GM12878 (cell line): ENCODE results near the gene ANTXR1. TPM values are rescaled to one million over a fixed set of nuclear protein-coding genes. Genes with fewer than 3 reads are reported as not detected.

Source experiments
- ATAC-seq: fragments of 200-7000 bp; cut with Tn5 transposase; 3 replicates; pipeline ENCODE4 v1.9.1; 2020; ENCODE audit warnings: mild to moderate bottlenecking, moderate library complexity
- BruUV-seq: library from RNA; stranded (reverse); fragments of 400-500 nt; replicated peaks from 2 replicates; lab custom pipeline; 2021; lab: Mats Ljungman, UMichigan
- CTCF ChIA-PET: fragments of 300-600 bp; sonication (Branson Sonifier 250); formaldehyde crosslinking; extraction: SDS; loops from one replicate; lab custom pipeline; 2021; ENCODE audit warnings: inconsistent platforms; lab: Yijun Ruan, JAX
- POLR2A ChIA-PET: fragments of 350-600 bp; formaldehyde crosslinking; extraction: SDS; loops from one replicate; lab custom pipeline; 2021; ENCODE audit warnings: inconsistent platforms; lab: Charles Lee
- RAD21 ChIA-PET: fragments of 300-600 bp; sonication (Branson Sonifier 250); formaldehyde crosslinking; loops from one replicate; lab custom pipeline; 2023; ENCODE audit warnings: antibody characterized with exemption; ENCODE audit not compliant: unreplicated experiment; lab: Charles Lee
- SMC1A ChIA-PET: fragments of 300-600 bp; sonication (Branson Sonifier 250); formaldehyde crosslinking; loops from one replicate; lab custom pipeline; 2023; ENCODE audit not compliant: unreplicated experiment, uncharacterized antibody; lab: Charles Lee
- DNase-seq: peaks from one replicate; pipeline ENCODE4 v3.0.0-alpha.2; 2011; ENCODE audit warnings: low read depth, low spot score
- FAIRE-seq: peaks from 3 replicates; lab custom pipeline; 2011; peaks lifted over from hg19 to GRCh38; lab: Jason Lieb, UNC
- H2AFZ ChIP-seq: 2 replicates; pipeline ENCODE4 v1.6.0; 2011; ENCODE audit warnings: low read depth, low read length, control low read depth; ENCODE audit not compliant: control insufficient read depth
- H3K27ac ChIP-seq: 2 replicates; pipeline ENCODE4 v1.5.1; 2011; ENCODE audit warnings: control low read depth; ENCODE audit not compliant: control insufficient read depth, insufficient read depth
- H3K27me3 ChIP-seq, 2 experiments: replicated peaks in 1 of 2; 2 replicates each; pipeline versions ENCODE4 v1.6.0 to v1.6.1; 2011; ENCODE audit warnings: low read length in 1 of 2; ENCODE audit not compliant: control insufficient read depth in 2 of 2, insufficient read depth in 2 of 2
- H3K36me3 ChIP-seq, 2 experiments: 2 replicates each; pipeline ENCODE4 v1.5.1; 2011; ENCODE audit warnings: low read length in 1 of 2; ENCODE audit not compliant: control insufficient read depth in 2 of 2, insufficient read depth in 2 of 2
- H3K4me1 ChIP-seq: 2 replicates; pipeline ENCODE4 v1.6.1; 2011; ENCODE audit warnings: mild to moderate bottlenecking, low read length, moderate library complexity, mixed read lengths; ENCODE audit not compliant: control insufficient read depth, insufficient read depth
- H3K4me2 ChIP-seq: 2 replicates; pipeline ENCODE4 v1.6.0; 2011; ENCODE audit warnings: control low read depth; ENCODE audit not compliant: control insufficient read depth, insufficient read depth
- H3K4me3 ChIP-seq: fragments of 200-600 bp; sonication (generic); 2 replicates; pipeline ENCODE4 v1.5.1; 2016
- H3K79me2 ChIP-seq: 2 replicates; pipeline ENCODE4 v1.6.0; 2011; ENCODE audit warnings: low read length; ENCODE audit not compliant: control insufficient read depth, insufficient read depth
- H3K9ac ChIP-seq: 2 replicates; pipeline ENCODE4 v1.8.0; 2011; ENCODE audit warnings: low read length, control low read depth, mixed read lengths; ENCODE audit not compliant: control insufficient read depth, insufficient read depth
- H3K9me3 ChIP-seq: replicated peaks from 3 replicates; pipeline ENCODE4 v1.5.1; 2011; ENCODE audit warnings: mild to moderate bottlenecking, low read length; ENCODE audit not compliant: control insufficient read depth, insufficient read depth
- H4K20me1 ChIP-seq: 2 replicates; pipeline ENCODE4 v1.6.0; 2011; ENCODE audit not compliant: control insufficient read depth, insufficient read depth
- CEBPB ChIP-seq, 2 experiments: fragments of 150-350 bp in 1 of 2; IDR thresholded peaks; 2 replicates each; pipeline ENCODE4 v1.6.1; 2012 to 2014; ENCODE audit warnings: low read depth in 2 of 2, low read length in 2 of 2, borderline replicate concordance in 1 of 2, inconsistent platforms in 1 of 2
- DPF2 ChIP-seq: fragments of 450-650 bp; IDR thresholded peaks from 2 replicates; pipeline ENCODE4 v1.6.1; 2017; ENCODE audit warnings: mild to moderate bottlenecking
- EP300 ChIP-seq, 2 experiments: fragments of 150-350 bp in 1 of 2; IDR thresholded peaks; 2 replicates each; pipeline ENCODE4 v1.6.1; 2011 to 2012; ENCODE audit warnings: low read depth in 2 of 2, low read length in 2 of 2, borderline replicate concordance in 1 of 2, improper control_type of control experiment in 1 of 2, inconsistent platforms in 1 of 2; ENCODE audit not compliant: control insufficient read depth in 1 of 2
- HCFC1 ChIP-seq: fragments of 150-350 bp; IDR thresholded peaks from 2 replicates; pipeline ENCODE4 v1.6.1; 2014; ENCODE audit warnings: low read length
- HDGF ChIP-seq: fragments of 450-650 bp; IDR thresholded peaks from 2 replicates; pipeline ENCODE4 v1.6.1; 2016; ENCODE audit warnings: antibody characterized with exemption
- MEF2A ChIP-seq: IDR thresholded peaks from 2 replicates; pipeline ENCODE4 v1.6.1; 2011; ENCODE audit warnings: low read depth, mild to moderate bottlenecking, low read length, moderate library complexity; ENCODE audit not compliant: insufficient read depth
- MEF2B ChIP-seq: fragments of 450-650 bp; IDR thresholded peaks from 2 replicates; pipeline ENCODE4 v1.6.1; 2018; ENCODE audit warnings: mild to moderate bottlenecking, moderate library complexity; ENCODE audit not compliant: partially characterized antibody, poor library complexity, severe bottlenecking
- NBN ChIP-seq: fragments of 450-650 bp; IDR thresholded peaks from 2 replicates; pipeline ENCODE4 v1.6.1; 2016
- NFXL1 ChIP-seq: fragments of 450-650 bp; IDR thresholded peaks from 2 replicates; pipeline ENCODE4 v1.6.1; 2017; ENCODE audit warnings: antibody characterized with exemption, mild to moderate bottlenecking, borderline replicate concordance
- RB1 ChIP-seq: fragments of 450-650 bp; formaldehyde crosslinking; IDR thresholded peaks from 2 replicates; pipeline ENCODE4 v1.6.1; 2017; ENCODE audit warnings: mild to moderate bottlenecking, borderline replicate concordance
- RBBP5 ChIP-seq: fragments of 200-600 bp; sonication (generic); conservative IDR thresholded peaks from 2 replicates; pipeline ENCODE4 v1.6.1; 2016
- RELA ChIP-seq: fragments of 450-650 bp; IDR thresholded peaks from 2 replicates; pipeline ENCODE4 v1.8.0; 2014; ENCODE audit warnings: borderline replicate concordance; ENCODE audit not compliant: partially characterized antibody
- RUNX3 ChIP-seq: IDR thresholded peaks from 2 replicates; pipeline ENCODE4 v1.6.1; 2012; ENCODE audit warnings: low read length, inconsistent platforms
- WGBS: methylation state at CpG from one replicate; pipeline ENCODE4 v1.1.6; 2016; ENCODE audit warnings: low lambda C conversion rate; ENCODE audit not compliant: insufficient replicate concordance, insufficient coverage; ENCODE audit errors: missing lambda C conversion rate; 5-methylcytosine and 5-hydroxymethylcytosine counted together
- in situ Hi-C: fragments of 300-500 bp; cut with MboI; formaldehyde crosslinking; loops from 9 replicates; pipeline ENCODE4 v1.14.3; 2018; ENCODE audit warnings: mixed read lengths
- intact Hi-C: fragments of 100-400 bp; cut with micrococcal nuclease; formaldehyde crosslinking; loops from one replicate; pipeline ENCODE4 v1.14.2; 2022; ENCODE audit not compliant: unreplicated experiment
- polyA plus RNA-seq, 11 experiments: library from polyadenylated mRNA; depleted of rRNA in 4 of 11; unstranded in 6 of 11; stranded (reverse) in 5 of 11; fragments of >200 nt; fragmentation: Nextera tagmentation in 4 of 11; fragmentation: Illumina TruSeq in 1 of 11; extraction: Ambion mirVana in 4 of 11; extraction: Trizol in 1 of 11; gene quantifications; 1 replicate in 1 of 11; 2 replicates in 10 of 11; pipeline versions ENCODE4 v1.2.1 to v1.2.3, GENCODE V29; 2011 to 2016; ENCODE audit warnings: inconsistent platforms in 2 of 11, missing spikeins in 2 of 11, low read depth in 1 of 11
- total RNA-seq, 4 experiments: library from RNA; depleted of rRNA in 3 of 4; stranded (reverse); fragments of >200 nt in 3 of 4; fragmentation: Illumina TruSeq in 1 of 4; extraction: Trizol in 1 of 4; gene quantifications; 2 replicates each; pipeline versions ENCODE4 v1.2.1 to v1.2.3, GENCODE V29; 2013 to 2021

ANTXR1 gene
- total and polyA plus RNA-seq, 10 of the 15 experiments (the other 5 are each of a cell fraction or from before 2014, with no cell fraction given) = 0.09 to 0.26 TPM; not detected in 8

DNA sequence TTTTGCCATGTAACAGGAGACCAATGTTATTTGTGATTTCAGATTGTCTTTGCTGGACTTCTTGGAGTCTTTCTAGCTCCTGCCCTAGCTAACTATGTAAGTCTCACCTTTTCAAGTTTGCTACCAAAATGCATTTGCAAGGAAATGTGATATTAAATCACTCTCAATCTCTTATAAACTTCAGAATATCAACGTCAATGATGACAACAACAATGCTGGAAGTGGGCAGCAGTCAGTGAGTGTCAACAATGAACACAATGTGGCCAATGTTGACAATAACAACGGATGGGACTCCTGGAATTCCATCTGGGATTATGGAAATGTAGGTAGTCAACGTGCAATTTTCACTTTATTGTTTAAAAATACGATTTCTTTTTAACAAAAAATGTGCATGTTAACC is 35.5 kb upstream of the ANTXR1 start:
- in situ Hi-C loops = no loop called here
- Histone ChIP-seq H4K20me1 (no peaks in the 10 kb centered on the region), H3K4me2 (no peak overlapping the region), H2AFZ (no peak overlapping the region), H3K4me3 (no peak overlapping the region), H3K36me3 (no peaks in the 10 kb centered on the region), H3K27me3 (peaks cover 0 to 5% of the 10 kb centered on the region in 2 experiments; a peak in 1 of 4 replicates), H3K9ac (no peak overlapping the region), H3K9me3 (no peaks in the 10 kb centered on the region), H3K27ac (no peak overlapping the region), H3K4me1 (no peaks in the 10 kb centered on the region), H3K79me2 (no peaks in the 10 kb centered on the region)
- SMC1A ChIA-PET = interaction anchor here (0.9 kb wide), 1 partner anchor 37 kb away, joined by 3 read pairs; no protein-coding TSS in a partner anchor
- no peak for TF ChIP-seq MEF2A
- TF ChIP-seq RB1 = no peak
- TF ChIP-seq EP300 (IDR thresholded peaks at IDR 0.05; ENCODE audit: borderline replicate concordance in 1 of 2, control insufficient read depth in 1 of 2, low read depth in 2 of 2, low read length in 2 of 2) = no peak
- TF ChIP-seq CEBPB (IDR thresholded peaks at IDR 0.05; ENCODE audit: borderline replicate concordance in 1 of 2, low read depth in 2 of 2, low read length in 2 of 2) = no peak
- no peak for TF ChIP-seq RUNX3
- no peak for TF ChIP-seq RBBP5
- TF ChIP-seq MEF2B = no peak
- no peak for TF ChIP-seq DPF2
- no peak for TF ChIP-seq RELA
- TF ChIP-seq NFXL1 = no peak
- no peak for TF ChIP-seq NBN
- no peak for TF ChIP-seq HDGF
- TF ChIP-seq HCFC1 = no peak
- BruUV-seq = no TSS peak
- CTCF ChIA-PET = interaction anchor here (0.7 kb wide), 1 partner anchor 233 kb away, joined by 4 read pairs; no protein-coding TSS in a partner anchor
- intact Hi-C loops = no loop called here
- FAIRE-seq = no peak
- POLR2A ChIA-PET = no interaction called here
- RAD21 ChIA-PET = no interaction called here
- 6% methylated on average over 4 of the region's 4 CpGs for WGBS
- ATAC-seq = no peak
- no peak for DNase-seq
